Tibial nerve (tissue), 4 donors: ENCODE data around the gene SYNPO2.

Source experiments
- EP300 ChIP-seq, 2 donors: sonication (generic); formaldehyde crosslinking; IDR thresholded peaks; one replicate each; pipeline ENCODE4 v1.6.1; 2017; ENCODE audit warnings: antibody characterized with exemption in 2 of 2, mild to moderate bottlenecking in 1 of 2
- POLR2A ChIP-seq, 2 donors: fragments of 450-650 bp; IDR thresholded peaks; one replicate each; pipeline ENCODE4 v1.6.1; 2017; ENCODE audit warnings: antibody characterized with exemption in 2 of 2, mild to moderate bottlenecking in 2 of 2, moderate library complexity in 2 of 2
- TF ChIP-seq, protein P1 (sequence below), 5 experiments: fragments of 200-600 bp in 3 of 5; fragments of 450-650 bp in 2 of 5; sonication (generic) in 3 of 5; IDR thresholded peaks; one replicate each; pipeline ENCODE4 v1.5.1; 2016 to 2019; ENCODE audit warnings: antibody characterized with exemption in 5 of 5, mild to moderate bottlenecking in 3 of 5, moderate library complexity in 2 of 5

DNA sequence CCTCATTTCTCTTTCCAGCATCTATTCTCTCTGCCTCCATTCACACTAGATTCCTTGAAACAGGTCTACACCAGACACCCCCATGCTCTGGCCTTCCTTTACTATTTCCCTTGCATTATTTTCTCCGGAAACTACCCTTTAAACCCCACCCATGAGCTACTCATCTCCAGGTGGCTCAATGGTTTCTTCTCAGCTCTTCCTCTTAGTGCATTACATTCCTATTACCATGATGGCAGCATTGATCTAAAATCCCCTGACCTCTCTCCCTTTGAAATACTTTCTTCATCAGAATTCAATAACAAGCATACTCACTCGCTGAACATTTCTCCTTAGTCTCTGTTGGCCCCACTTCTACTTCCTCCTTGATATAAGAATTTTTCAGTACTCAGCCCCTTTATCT, 94.6 kb downstream of the SYNPO2 start:
- TF ChIP-seq, protein P1, sequence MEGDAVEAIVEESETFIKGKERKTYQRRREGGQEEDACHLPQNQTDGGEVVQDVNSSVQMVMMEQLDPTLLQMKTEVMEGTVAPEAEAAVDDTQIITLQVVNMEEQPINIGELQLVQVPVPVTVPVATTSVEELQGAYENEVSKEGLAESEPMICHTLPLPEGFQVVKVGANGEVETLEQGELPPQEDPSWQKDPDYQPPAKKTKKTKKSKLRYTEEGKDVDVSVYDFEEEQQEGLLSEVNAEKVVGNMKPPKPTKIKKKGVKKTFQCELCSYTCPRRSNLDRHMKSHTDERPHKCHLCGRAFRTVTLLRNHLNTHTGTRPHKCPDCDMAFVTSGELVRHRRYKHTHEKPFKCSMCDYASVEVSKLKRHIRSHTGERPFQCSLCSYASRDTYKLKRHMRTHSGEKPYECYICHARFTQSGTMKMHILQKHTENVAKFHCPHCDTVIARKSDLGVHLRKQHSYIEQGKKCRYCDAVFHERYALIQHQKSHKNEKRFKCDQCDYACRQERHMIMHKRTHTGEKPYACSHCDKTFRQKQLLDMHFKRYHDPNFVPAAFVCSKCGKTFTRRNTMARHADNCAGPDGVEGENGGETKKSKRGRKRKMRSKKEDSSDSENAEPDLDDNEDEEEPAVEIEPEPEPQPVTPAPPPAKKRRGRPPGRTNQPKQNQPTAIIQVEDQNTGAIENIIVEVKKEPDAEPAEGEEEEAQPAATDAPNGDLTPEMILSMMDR (IDR thresholded peaks at IDR 0.05), result no peak
- TF ChIP-seq POLR2A (IDR thresholded peaks at IDR 0.05), result no peak
- no peak for TF ChIP-seq EP300 (IDR thresholded peaks at IDR 0.05)
